HEK293 (cell line): ENCODE data around the gene TBXA2R.

ENCODE experiments used
- CTCF ChIA-PET: fragments of 350-600 bp; formaldehyde crosslinking; extraction: SDS; loops from one replicate; lab custom pipeline; 2021; ENCODE audit warnings: antibody characterized with exemption; lab: Yijun Ruan, JAX
- POLR2A ChIA-PET: fragments of 300-600 bp; formaldehyde crosslinking; extraction: SDS; loops from one replicate; lab custom pipeline; 2020; ENCODE audit warnings: antibody characterized with exemption, inconsistent platforms; lab: Yijun Ruan, JAX
- H3K27ac ChIP-seq: fragments of 200-500 bp; sonication (Bioruptor generic); 2 replicates; pipeline ENCODE4 v1.5.1; 2014; ENCODE audit warnings: low read depth, low read length, control low read depth, inconsistent platforms; ENCODE audit errors: extremely low read depth
- H3K36me3 ChIP-seq, 2 experiments: fragments of 200-500 bp in 1 of 2; sonication (Bioruptor generic) in 1 of 2; 1 replicate in 1 of 2; 2 replicates in 1 of 2; pipeline ENCODE4 v1.5.1; 2014 to 2017; ENCODE audit warnings: inconsistent platforms in 2 of 2, low read length in 2 of 2; ENCODE audit not compliant: control insufficient read depth in 2 of 2, insufficient read depth in 1 of 2
- H3K4me1 ChIP-seq: fragments of 200-500 bp; sonication (Bioruptor generic); 2 replicates; pipeline ENCODE4 v1.5.1; 2014; ENCODE audit warnings: mild to moderate bottlenecking, low read length, inconsistent platforms; ENCODE audit not compliant: control insufficient read depth, insufficient read depth
- H3K4me3 ChIP-seq: 2 replicates; pipeline ENCODE4 v1.5.1; 2011; ENCODE audit warnings: low read depth, mild to moderate bottlenecking, control low read depth, low read length, moderate library complexity
- H3K9me3 ChIP-seq: fragments of 200-500 bp; sonication (Bioruptor generic); 2 replicates; pipeline ENCODE4 v1.5.1; 2014; ENCODE audit warnings: low read depth, low read length, inconsistent platforms; ENCODE audit not compliant: control insufficient read depth, insufficient read depth
- CTCF ChIP-seq: fragments of 450-650 bp; formaldehyde crosslinking; IDR thresholded peaks from 2 replicates; pipeline ENCODE4 v1.5.1; 2016; ENCODE audit warnings: missing biosample characterization, missing genetic modification characterization
- HIC1 ChIP-seq: fragments of 450-650 bp; formaldehyde crosslinking; IDR thresholded peaks from 2 replicates; pipeline ENCODE4 v1.5.1; 2016; ENCODE audit warnings: missing biosample characterization, missing genetic modification characterization
- SCRT1 ChIP-seq: fragments of 450-650 bp; formaldehyde crosslinking; IDR thresholded peaks from 2 replicates; pipeline ENCODE4 v1.5.1; 2016; ENCODE audit warnings: missing biosample characterization, missing genetic modification characterization, borderline replicate concordance
- SCRT2 ChIP-seq: fragments of 450-650 bp; formaldehyde crosslinking; IDR thresholded peaks from 2 replicates; pipeline ENCODE4 v1.5.1; 2016; ENCODE audit warnings: missing biosample characterization, missing genetic modification characterization
- ZBTB17 ChIP-seq: fragments of 450-650 bp; formaldehyde crosslinking; IDR thresholded peaks from 2 replicates; pipeline ENCODE4 v1.5.1; 2016; ENCODE audit warnings: missing biosample characterization, missing genetic modification characterization
- ZBTB48 ChIP-seq: fragments of 450-650 bp; formaldehyde crosslinking; IDR thresholded peaks from 2 replicates; pipeline ENCODE4 v1.5.1; 2016; ENCODE audit warnings: missing biosample characterization, missing genetic modification characterization
- ZNF155 ChIP-seq: fragments of 450-650 bp; formaldehyde crosslinking; IDR thresholded peaks from 2 replicates; pipeline ENCODE4 v1.5.1; 2016; ENCODE audit warnings: missing biosample characterization, missing genetic modification characterization
- ZNF324 ChIP-seq: fragments of 450-650 bp; formaldehyde crosslinking; IDR thresholded peaks from 2 replicates; pipeline ENCODE4 v1.5.1; 2016; ENCODE audit warnings: missing biosample characterization, missing genetic modification characterization
- ZNF510 ChIP-seq: fragments of 450-650 bp; formaldehyde crosslinking; IDR thresholded peaks from 2 replicates; pipeline ENCODE4 v1.5.1; 2018; ENCODE audit warnings: mild to moderate bottlenecking, missing genetic modification characterization, missing biosample characterization; ENCODE audit not compliant: insufficient replicate concordance
- ZNF544 ChIP-seq: fragments of 450-650 bp; formaldehyde crosslinking; IDR thresholded peaks from 2 replicates; pipeline ENCODE4 v1.5.0; 2017; ENCODE audit warnings: missing biosample characterization, missing genetic modification characterization
- ZNF580 ChIP-seq: fragments of 450-650 bp; formaldehyde crosslinking; IDR thresholded peaks from 2 replicates; pipeline ENCODE4 v1.5.1; 2016; ENCODE audit warnings: missing biosample characterization, missing genetic modification characterization
- ZNF791 ChIP-seq: fragments of 450-650 bp; formaldehyde crosslinking; IDR thresholded peaks from 2 replicates; pipeline ENCODE4 v1.5.1; 2016; ENCODE audit warnings: missing biosample characterization, missing genetic modification characterization
- TF ChIP-seq, protein P1 (sequence below): IDR thresholded peaks from 2 replicates; pipeline ENCODE4 v1.6.1; 2011; ENCODE audit warnings: mild to moderate bottlenecking, low read depth, low read length, borderline replicate concordance
- TF ChIP-seq, protein P2 (sequence below): fragments of 450-650 bp; formaldehyde crosslinking; IDR thresholded peaks from 2 replicates; pipeline ENCODE4 v1.5.1; 2016; ENCODE audit warnings: missing biosample characterization, missing genetic modification characterization

The TBXA2R gene

DNA sequence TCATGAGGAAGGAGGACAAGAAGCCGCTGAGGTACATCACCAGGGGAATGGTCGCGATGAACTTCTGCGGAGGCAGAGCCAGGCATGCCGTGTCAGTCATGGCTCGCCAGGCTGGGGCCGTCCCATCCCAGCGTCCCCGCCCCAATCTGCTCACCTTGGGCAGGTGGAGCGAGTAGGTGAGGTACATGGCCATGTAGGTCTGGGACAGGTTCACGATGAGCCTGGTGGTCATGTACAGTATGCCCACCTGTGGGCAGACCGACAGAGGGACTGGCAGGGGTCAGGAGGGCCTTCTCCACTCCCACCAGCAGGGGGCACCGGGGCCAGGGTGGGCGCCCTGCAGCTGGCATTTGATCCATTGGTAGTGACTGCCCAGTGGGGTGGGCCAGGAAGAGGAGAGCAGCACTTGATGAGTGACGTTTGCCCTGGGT, 59.4 kb downstream of the TBXA2R start:
- Histone ChIP-seq H3K4me1 (no peaks in the 10 kb centered on the region), H3K4me3 (no peak overlapping the region), H3K36me3 (peaks cover 0 to 48% of the 10 kb centered on the region in 2 experiments; a peak in 2 of 3 replicates), H3K9me3 (no peaks in the 10 kb centered on the region), H3K27ac (no peak overlapping the region)
- ChIA-PET POLR2A (no interaction called here), CTCF (interaction anchor here (0.7 kb wide), 2 partner anchors 45 to 113 kb away, joined by 3 to 4 read pairs; no protein-coding TSS in a partner anchor)
- TF ChIP-seq ZNF155 = no peak
- TF ChIP-seq, protein P1, sequence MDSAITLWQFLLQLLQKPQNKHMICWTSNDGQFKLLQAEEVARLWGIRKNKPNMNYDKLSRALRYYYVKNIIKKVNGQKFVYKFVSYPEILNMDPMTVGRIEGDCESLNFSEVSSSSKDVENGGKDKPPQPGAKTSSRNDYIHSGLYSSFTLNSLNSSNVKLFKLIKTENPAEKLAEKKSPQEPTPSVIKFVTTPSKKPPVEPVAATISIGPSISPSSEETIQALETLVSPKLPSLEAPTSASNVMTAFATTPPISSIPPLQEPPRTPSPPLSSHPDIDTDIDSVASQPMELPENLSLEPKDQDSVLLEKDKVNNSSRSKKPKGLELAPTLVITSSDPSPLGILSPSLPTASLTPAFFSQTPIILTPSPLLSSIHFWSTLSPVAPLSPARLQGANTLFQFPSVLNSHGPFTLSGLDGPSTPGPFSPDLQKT = no peak
- TF ChIP-seq ZBTB48 (tag by site-specific recombination) = no peak
- TF ChIP-seq ZNF580 (tag by site-specific recombination) = 0 out of 2 replicates have a peak, but pooled peaks have one; percentile 29
- no peak for TF ChIP-seq ZNF510 (tag by site-specific recombination)
- TF ChIP-seq ZNF544 (tag by site-specific recombination) = no peak
- peak; percentile 67; the same call in 1 of the 2 replicates for TF ChIP-seq SCRT1
- TF ChIP-seq ZNF324 (tag by site-specific recombination) = no peak
- peak; percentile 85 for TF ChIP-seq CTCF (tag by site-specific recombination)
- TF ChIP-seq SCRT2 (tag by site-specific recombination) = peak; percentile 79; the same call in 1 of the 2 replicates
- TF ChIP-seq, protein P2, sequence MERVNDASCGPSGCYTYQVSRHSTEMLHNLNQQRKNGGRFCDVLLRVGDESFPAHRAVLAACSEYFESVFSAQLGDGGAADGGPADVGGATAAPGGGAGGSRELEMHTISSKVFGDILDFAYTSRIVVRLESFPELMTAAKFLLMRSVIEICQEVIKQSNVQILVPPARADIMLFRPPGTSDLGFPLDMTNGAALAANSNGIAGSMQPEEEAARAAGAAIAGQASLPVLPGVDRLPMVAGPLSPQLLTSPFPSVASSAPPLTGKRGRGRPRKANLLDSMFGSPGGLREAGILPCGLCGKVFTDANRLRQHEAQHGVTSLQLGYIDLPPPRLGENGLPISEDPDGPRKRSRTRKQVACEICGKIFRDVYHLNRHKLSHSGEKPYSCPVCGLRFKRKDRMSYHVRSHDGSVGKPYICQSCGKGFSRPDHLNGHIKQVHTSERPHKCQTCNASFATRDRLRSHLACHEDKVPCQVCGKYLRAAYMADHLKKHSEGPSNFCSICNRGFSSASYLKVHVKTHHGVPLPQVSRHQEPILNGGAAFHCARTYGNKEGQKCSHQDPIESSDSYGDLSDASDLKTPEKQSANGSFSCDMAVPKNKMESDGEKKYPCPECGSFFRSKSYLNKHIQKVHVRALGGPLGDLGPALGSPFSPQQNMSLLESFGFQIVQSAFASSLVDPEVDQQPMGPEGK (tag by site-specific recombination) = 0 out of 2 replicates have a peak, but pooled peaks have one; percentile 13
- TF ChIP-seq ZBTB17 (tag by site-specific recombination) = peak; percentile 56
- TF ChIP-seq HIC1 (tag by site-specific recombination) = peak; percentile 82
- TF ChIP-seq, all 188 proteins: peak for 7

GRCh38 chr19:3546119-3546518, 60.6 kb downstream of the TBXA2R start:
- CTCF ChIA-PET = interaction anchor here (0.6 to 2.8 kb wide), 11 partner anchors 9 to 657 kb away, joined by 3 to 21 read pairs (median 3); no protein-coding TSS in a partner anchor
- POLR2A ChIA-PET = no interaction called here

More at GRCh38 chr19:3546119-3546518, 60.6 kb downstream of the TBXA2R start:
- Histone ChIP-seq H3K27ac (no peak overlapping the region), H3K36me3 (peaks cover 0 to 48% of the 10 kb centered on the region in 2 experiments; a peak in 2 of 3 replicates), H3K9me3 (no peaks in the 10 kb centered on the region), H3K4me3 (no peak overlapping the region), H3K4me1 (no peaks in the 10 kb centered on the region)
- TF ChIP-seq HIC1 (tag by site-specific recombination) (0 out of 2 replicates have a peak, but pooled peaks have one; percentile 28), ZNF791 (tag by site-specific recombination) (no peak)
